Activated T-cell treated with anti-CD3 and anti-CD28 coated beads for 48 hours (primary cell): ENCODE results near the gene TMEM163.
"Not testable (repeated sequence)": the region's sequence is repeated elsewhere in the genome, so short reads cannot be mapped to it uniquely, and the experiment has no call there.

Source experiments
- DNase-seq: peaks from one replicate; pipeline ENCODE4 v3.0.0-alpha.2; 2020; ENCODE audit warnings: low read depth

The TMEM163 gene

GRCh38 chr2:134663451-134664450 is 55.0 kb downstream of the TMEM163 start:
- no peak for DNase-seq

- no peak for DNase-seq
Observed at GRCh38 chr2:134662751-134663150, 56.0 kb downstream of the TMEM163 start.

- DNase-seq: no peak
Observed at GRCh38 chr2:134660626-134661402, 58.0 kb downstream of the TMEM163 start.

GRCh38 chr2:134659724-134660123 is 59.1 kb downstream of the TMEM163 start:
- no peak for DNase-seq

- DNase-seq: no peak
Observed at GRCh38 chr2:134657650-134658250, 61.0 kb downstream of the TMEM163 start.

- DNase-seq: not testable (repeated sequence)
Observed at GRCh38 chr2:134656391-134656790, 62.4 kb downstream of the TMEM163 start.

GRCh38 chr2:134648586-134648985 is 70.2 kb downstream of the TMEM163 start:
- DNase-seq: no peak

GRCh38 chr2:134647607-134648256 is 71.1 kb downstream of the TMEM163 start:
- no peak for DNase-seq

- no peak for DNase-seq
Observed at GRCh38 chr2:134642938-134643337, 75.9 kb downstream of the TMEM163 start.

GRCh38 chr2:134640494-134640893 is 78.3 kb downstream of the TMEM163 start:
- no peak for DNase-seq

GRCh38 chr2:134639265-134639664 is 79.5 kb downstream of the TMEM163 start:
- DNase-seq: no peak

- DNase-seq: no peak
Observed at GRCh38 chr2:134636714-134637113, 82.1 kb downstream of the TMEM163 start.

GRCh38 chr2:134634054-134634753 is 84.6 kb downstream of the TMEM163 start:
- DNase-seq: no peak

GRCh38 chr2:134630504-134631159 is 88.2 kb downstream of the TMEM163 start:
- no peak for DNase-seq

GRCh38 chr2:134628453-134628852 is 90.3 kb downstream of the TMEM163 start:
- DNase-seq: no peak

- no peak for DNase-seq
Observed at GRCh38 chr2:134626781-134627180, 92.0 kb downstream of the TMEM163 start.

GRCh38 chr2:134625311-134625710 is 93.5 kb downstream of the TMEM163 start:
- no peak for DNase-seq

GRCh38 chr2:134623796-134624195 is 95.0 kb downstream of the TMEM163 start:
- peak; percentile 15 for DNase-seq

GRCh38 chr2:134623046-134623445 is 95.8 kb downstream of the TMEM163 start:
- DNase-seq: no peak

- DNase-seq: no peak
Observed at GRCh38 chr2:134621939-134622705, 96.7 kb downstream of the TMEM163 start.
